DND-41 (cell line): ENCODE results near the gene TUBB6.

ENCODE experiments used
- ATAC-seq: fragments of 200-7000 bp; cut with Tn5 transposase; 3 replicates; pipeline ENCODE4 v1.9.1; 2021; ENCODE audit warnings: low read depth; ENCODE audit not compliant: insufficient read depth
- DNase-seq: peaks from one replicate; pipeline ENCODE4 v3.0.0-alpha.2; 2020
- H2AFZ ChIP-seq: 2 replicates; pipeline ENCODE4 v1.6.0; 2012; ENCODE audit warnings: low read depth, low read length
- H3K27ac ChIP-seq: 2 replicates; pipeline ENCODE4 v1.5.1; 2012; ENCODE audit warnings: low read length, inconsistent platforms
- H3K27me3 ChIP-seq: fragments of 200-600 bp; sonication (generic); 2 replicates; pipeline ENCODE4 v1.6.0; 2012; ENCODE audit warnings: low read length, mild to moderate bottlenecking, inconsistent platforms; ENCODE audit not compliant: insufficient read depth, poor library complexity
- H3K36me3 ChIP-seq: 2 replicates; pipeline ENCODE4 v1.5.1; 2012; ENCODE audit warnings: low read length, inconsistent platforms; ENCODE audit not compliant: insufficient read depth
- H3K4me1 ChIP-seq: 2 replicates; pipeline ENCODE4 v1.5.1; 2012; ENCODE audit warnings: mild to moderate bottlenecking, low read length; ENCODE audit not compliant: insufficient read depth
- H3K4me2 ChIP-seq: 2 replicates; pipeline ENCODE4 v1.6.0; 2012; ENCODE audit warnings: mild to moderate bottlenecking, moderate library complexity, low read length, inconsistent platforms; ENCODE audit not compliant: insufficient read depth
- H3K4me3 ChIP-seq, 2 experiments: fragments of 200-600 bp in 1 of 2; shearing (Covaris generic) in 1 of 2; 2 replicates each; pipeline ENCODE4 v1.5.1; 2012 to 2016; ENCODE audit warnings: inconsistent platforms in 2 of 2, low read length in 2 of 2, mild to moderate bottlenecking in 2 of 2, low read depth in 1 of 2, moderate library complexity in 1 of 2
- H3K79me2 ChIP-seq: 2 replicates; pipeline ENCODE4 v1.6.0; 2012; ENCODE audit warnings: low read length, inconsistent platforms; ENCODE audit not compliant: insufficient read depth
- H3K9ac ChIP-seq: 2 replicates; pipeline ENCODE4 v1.6.0; 2012; ENCODE audit warnings: low read depth, mild to moderate bottlenecking, inconsistent platforms, low read length, moderate library complexity
- H3K9me3 ChIP-seq: 2 replicates; pipeline ENCODE4 v1.5.1; 2012; ENCODE audit warnings: low read length, moderate library complexity, mild to moderate bottlenecking, inconsistent platforms; ENCODE audit not compliant: insufficient read depth, severe bottlenecking
- H4K20me1 ChIP-seq: 2 replicates; pipeline ENCODE4 v1.6.0; 2012; ENCODE audit warnings: low read length; ENCODE audit not compliant: insufficient read depth
- EZH2 ChIP-seq: IDR thresholded peaks from 3 replicates; pipeline ENCODE4 v1.6.1; 2012; ENCODE audit warnings: borderline replicate concordance, low read depth, mild to moderate bottlenecking, moderate library complexity, low read length, inconsistent platforms; ENCODE audit not compliant: severe bottlenecking
- TF ChIP-seq, protein P1 (sequence below): IDR thresholded peaks from 2 replicates; pipeline ENCODE4 v1.5.1; 2012; ENCODE audit warnings: borderline replicate concordance, low read length, moderate library complexity, mild to moderate bottlenecking; ENCODE audit not compliant: poor library complexity, severe bottlenecking; ENCODE audit errors: extremely low read depth

The TUBB6 gene

DNA sequence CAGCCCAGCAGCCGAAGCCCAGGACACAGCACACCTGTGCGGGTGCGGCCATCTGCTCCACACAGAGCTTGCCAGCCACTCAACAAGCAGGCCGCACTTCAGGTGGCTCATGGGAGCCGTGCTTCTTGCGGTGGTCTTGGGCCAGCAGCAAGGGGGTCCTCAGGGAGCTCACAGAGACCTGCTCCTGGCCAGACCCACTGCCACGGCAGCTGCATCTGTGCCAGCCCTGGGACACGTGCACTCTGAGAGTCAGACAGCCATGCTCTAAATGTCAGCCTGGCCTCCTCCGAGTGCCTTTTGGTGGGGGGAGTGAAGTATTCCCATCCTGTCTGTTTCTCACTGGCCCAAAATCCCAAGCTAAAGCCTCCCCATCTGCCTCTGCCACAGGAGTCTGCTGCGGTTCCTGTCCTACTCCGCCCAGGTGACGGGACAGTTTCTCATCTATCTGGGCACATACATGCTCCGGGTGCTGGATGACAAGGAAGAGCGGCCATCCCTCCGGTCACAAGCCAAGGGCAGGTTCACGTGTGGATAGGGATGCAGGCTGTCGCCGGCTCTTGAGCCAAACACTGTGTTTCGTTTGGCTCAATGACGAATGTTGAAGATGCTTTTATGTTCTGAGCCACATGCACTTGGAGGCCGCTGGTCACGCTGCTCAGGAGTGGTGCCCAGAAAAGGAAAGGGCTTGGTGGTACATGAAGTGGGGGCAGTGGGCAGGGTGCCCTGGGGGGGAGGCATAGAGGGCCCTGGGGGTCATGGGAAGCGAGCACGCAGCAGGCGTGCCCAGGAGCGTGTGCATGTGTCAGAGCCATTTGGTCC is 31.1 kb upstream of the TUBB6 start:
- no peak for ATAC-seq
- H3K27ac ChIP-seq, result no peak overlapping the region

DNA sequence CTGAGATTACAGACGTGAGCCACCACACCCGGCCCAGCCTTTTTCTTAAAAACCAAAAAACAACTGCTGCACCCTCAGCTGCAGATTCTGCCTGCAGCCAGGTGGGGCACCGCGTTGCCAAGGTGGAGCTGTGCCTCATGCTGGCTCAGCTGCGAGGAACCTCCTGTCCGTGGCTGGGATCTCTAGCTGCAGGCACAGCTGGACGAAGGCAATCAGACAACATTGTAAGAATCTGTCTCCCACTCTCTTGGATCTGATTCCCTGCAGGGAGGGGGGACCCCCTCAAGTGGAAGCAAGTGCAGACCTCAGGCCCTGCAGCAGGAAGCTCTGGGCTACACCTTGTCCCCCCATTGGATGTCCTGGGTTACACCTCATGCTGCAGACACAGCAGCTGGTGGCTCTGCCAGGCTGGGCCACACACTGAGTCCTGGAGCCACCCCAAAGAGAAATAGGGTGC is 29.8 kb upstream of the TUBB6 start:
- no peaks in the 10 kb centered on the region for H4K20me1 ChIP-seq
- H3K36me3 ChIP-seq, result no peaks in the 10 kb centered on the region
- ATAC-seq, result peak; percentile 60; the same call in 2 of the 3 replicates
- no peaks in the 10 kb centered on the region for H3K4me1 ChIP-seq
- H3K27ac ChIP-seq, result no peak overlapping the region
- no peaks in the 10 kb centered on the region for H3K9me3 ChIP-seq
- H3K4me3 ChIP-seq, result no peak overlapping the region
- no peak overlapping the region for H3K4me2 ChIP-seq
- H3K9ac ChIP-seq, result no peak overlapping the region
- DNase-seq, result no peak
- no peak overlapping the region for H2AFZ ChIP-seq
- no peaks in the 10 kb centered on the region for H3K79me2 ChIP-seq
- H3K27me3 ChIP-seq, result no peaks in the 10 kb centered on the region
- no peak for TF ChIP-seq EZH2
- TF ChIP-seq, protein P1, sequence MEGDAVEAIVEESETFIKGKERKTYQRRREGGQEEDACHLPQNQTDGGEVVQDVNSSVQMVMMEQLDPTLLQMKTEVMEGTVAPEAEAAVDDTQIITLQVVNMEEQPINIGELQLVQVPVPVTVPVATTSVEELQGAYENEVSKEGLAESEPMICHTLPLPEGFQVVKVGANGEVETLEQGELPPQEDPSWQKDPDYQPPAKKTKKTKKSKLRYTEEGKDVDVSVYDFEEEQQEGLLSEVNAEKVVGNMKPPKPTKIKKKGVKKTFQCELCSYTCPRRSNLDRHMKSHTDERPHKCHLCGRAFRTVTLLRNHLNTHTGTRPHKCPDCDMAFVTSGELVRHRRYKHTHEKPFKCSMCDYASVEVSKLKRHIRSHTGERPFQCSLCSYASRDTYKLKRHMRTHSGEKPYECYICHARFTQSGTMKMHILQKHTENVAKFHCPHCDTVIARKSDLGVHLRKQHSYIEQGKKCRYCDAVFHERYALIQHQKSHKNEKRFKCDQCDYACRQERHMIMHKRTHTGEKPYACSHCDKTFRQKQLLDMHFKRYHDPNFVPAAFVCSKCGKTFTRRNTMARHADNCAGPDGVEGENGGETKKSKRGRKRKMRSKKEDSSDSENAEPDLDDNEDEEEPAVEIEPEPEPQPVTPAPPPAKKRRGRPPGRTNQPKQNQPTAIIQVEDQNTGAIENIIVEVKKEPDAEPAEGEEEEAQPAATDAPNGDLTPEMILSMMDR, result peak; percentile 35

More for the DNA sequence above, 31.1 kb upstream of the TUBB6 start:
- H2AFZ ChIP-seq, result no peak overlapping the region
- no peak for DNase-seq
- H4K20me1 ChIP-seq, result no peaks in the 10 kb centered on the region
- H3K4me2 ChIP-seq, result no peak overlapping the region
- H3K4me1 ChIP-seq, result no peaks in the 10 kb centered on the region
- H3K4me3 ChIP-seq, result no peak overlapping the region
- H3K9ac ChIP-seq, result no peak overlapping the region
- TF ChIP-seq, protein P1, result no peak
- no peak for TF ChIP-seq EZH2
- H3K36me3 ChIP-seq, result no peaks in the 10 kb centered on the region
- H3K9me3 ChIP-seq, result no peaks in the 10 kb centered on the region
- no peaks in the 10 kb centered on the region for H3K27me3 ChIP-seq
- no peaks in the 10 kb centered on the region for H3K79me2 ChIP-seq

DNA sequence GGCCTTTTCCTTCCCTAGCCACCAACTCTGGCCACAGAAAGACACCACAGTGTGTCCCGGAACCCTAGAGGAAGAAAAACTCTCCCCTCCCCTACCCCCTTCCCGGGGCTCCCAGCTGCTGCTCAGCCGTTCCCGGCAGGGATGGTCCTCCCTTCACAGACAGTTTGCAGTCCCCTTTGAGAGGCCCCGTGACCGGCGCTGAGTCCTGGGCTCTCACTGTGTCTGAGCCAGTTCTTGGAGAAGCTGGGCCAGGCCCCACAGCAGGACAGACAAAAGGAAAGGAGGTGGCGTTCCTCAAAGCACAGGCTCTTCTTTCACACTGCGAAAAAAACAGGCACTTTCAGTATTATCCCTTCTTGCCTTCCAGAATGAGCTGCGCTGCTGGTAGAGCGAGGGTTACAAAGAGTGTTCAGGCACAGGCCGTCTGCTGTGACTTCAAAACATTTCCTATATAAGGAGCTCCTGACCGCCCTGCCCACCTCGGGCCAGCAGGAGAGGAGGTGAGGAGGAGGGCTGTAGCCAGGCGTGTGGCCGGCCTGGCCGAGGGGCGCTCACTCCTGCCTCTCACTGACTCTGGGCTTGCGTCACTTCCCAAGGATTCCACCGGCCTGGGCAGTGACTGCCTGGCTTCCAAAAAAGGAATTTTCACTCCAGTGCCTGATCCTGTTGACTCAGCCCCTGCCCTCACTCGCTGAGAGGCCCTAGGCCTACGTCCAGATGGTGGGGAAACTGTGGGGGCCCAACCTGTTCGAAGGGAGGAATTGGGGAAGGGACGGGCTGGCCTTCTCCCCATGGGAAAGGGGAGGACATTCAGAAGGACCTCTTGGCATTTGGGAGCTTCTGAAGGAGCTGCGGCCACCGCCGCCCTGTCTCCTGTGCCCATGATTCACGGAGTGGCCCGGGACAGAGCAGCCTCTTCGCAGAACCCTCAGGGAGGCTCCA is 29.0 kb upstream of the TUBB6 start:
- Histone ChIP-seq H3K9ac (no peak overlapping the region), H3K4me2 (no peak overlapping the region), H3K4me3 (no peak overlapping the region), H3K4me1 (no peaks in the 10 kb centered on the region), H2AFZ (no peak overlapping the region), H3K27ac (no peak overlapping the region), H3K27me3 (no peaks in the 10 kb centered on the region), H4K20me1 (no peaks in the 10 kb centered on the region), H3K79me2 (no peaks in the 10 kb centered on the region), H3K36me3 (no peaks in the 10 kb centered on the region), H3K9me3 (no peaks in the 10 kb centered on the region)
- no peak for DNase-seq
- no peak for ATAC-seq
- no peak for TF ChIP-seq EZH2
- TF ChIP-seq, protein P1, result no peak
